ENCODE data around the gene SNCAIP. TPM values are rescaled to one million over a fixed set of nuclear protein-coding genes. Genes with fewer than 3 reads are reported as not detected.

Gene SNCAIP
- total RNA-seq, 2 experiments from 2014 or later: not detected

- Mint-ChIP-seq H3K27me3 (no peaks in the 10 kb centered on the region), H3K9me3 (no peaks in the 10 kb centered on the region), H3K4me3 (no peak overlapping the region), H3K36me3 (ENCODE audit: low read depth) (no peaks in the 10 kb centered on the region), H3K27ac (no peak overlapping the region), H3K4me1 (no peaks in the 10 kb centered on the region)
- ChIA-PET CTCF (no interaction called here), POLR2A (no interaction called here)
- no peak for DNase-seq
These were observed 42.3 kb downstream of the SNCAIP start for GRCh38 chr5:122354293-122354692.

GRCh38 chr5:122355324-122355723 lies 43.3 kb downstream of the SNCAIP start:
- ChIA-PET POLR2A (no interaction called here), CTCF (no interaction called here)
- DNase-seq: no peak
- Mint-ChIP-seq H3K27ac (no peak overlapping the region), H3K4me1 (no peaks in the 10 kb centered on the region), H3K36me3 (ENCODE audit: low read depth) (no peaks in the 10 kb centered on the region), H3K9me3 (no peaks in the 10 kb centered on the region), H3K4me3 (no peak overlapping the region), H3K27me3 (no peaks in the 10 kb centered on the region)

GRCh38 chr5:122356855-122357254 lies 44.8 kb downstream of the SNCAIP start:
- Mint-ChIP-seq H3K4me3 (no peak overlapping the region), H3K9me3 (no peaks in the 10 kb centered on the region), H3K27me3 (no peaks in the 10 kb centered on the region), H3K27ac (no peak overlapping the region), H3K36me3 (ENCODE audit: low read depth) (no peaks in the 10 kb centered on the region), H3K4me1 (no peaks in the 10 kb centered on the region)
- ChIA-PET CTCF (no interaction called here), POLR2A (no interaction called here)
- DNase-seq: no peak

DNA sequence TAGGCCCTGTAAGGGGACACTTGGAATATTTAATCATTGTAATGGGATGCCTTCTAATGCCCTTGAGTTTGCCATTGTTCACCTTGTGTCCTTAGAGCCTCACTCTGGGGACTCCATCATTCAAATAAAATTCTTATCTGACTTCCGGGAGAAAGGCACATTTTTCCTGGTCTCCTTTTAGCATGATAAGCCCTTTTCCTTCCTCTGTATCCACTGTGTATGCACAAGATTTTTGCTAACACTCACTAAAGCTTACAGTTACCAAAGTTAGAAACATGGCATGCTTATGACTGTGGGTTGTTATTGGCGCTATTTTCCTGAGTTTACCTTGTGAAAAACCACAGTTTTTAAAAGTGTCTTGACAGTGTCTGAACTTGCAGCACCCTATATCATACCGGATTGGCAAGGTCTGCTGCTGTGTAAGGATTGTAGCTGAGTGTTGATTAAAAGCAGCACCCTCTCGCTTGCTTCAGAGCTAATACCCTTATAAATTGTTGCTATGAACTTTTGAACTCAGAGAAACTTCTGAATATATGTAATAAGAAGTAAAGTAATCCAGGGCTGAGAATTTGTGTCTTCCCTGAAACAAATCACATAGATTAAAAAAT lies 46.4 kb downstream of the SNCAIP start:
- H3K36me3 Mint-ChIP-seq (ENCODE audit: low read depth): no peaks in the 10 kb centered on the region
- H3K9me3 Mint-ChIP-seq: no peaks in the 10 kb centered on the region
- POLR2A ChIA-PET: no interaction called here
- H3K27me3 Mint-ChIP-seq: no peaks in the 10 kb centered on the region
- no peaks in the 10 kb centered on the region for H3K4me1 Mint-ChIP-seq
- no peak for DNase-seq
- CTCF ChIA-PET: no interaction called here
- no peak overlapping the region for H3K4me3 Mint-ChIP-seq
- H3K27ac Mint-ChIP-seq: no peak overlapping the region

GRCh38 chr5:122362361-122362760 lies 50.3 kb downstream of the SNCAIP start:
- Mint-ChIP-seq H3K27me3 (no peaks in the 10 kb centered on the region), H3K4me1 (no peaks in the 10 kb centered on the region), H3K36me3 (ENCODE audit: low read depth) (no peaks in the 10 kb centered on the region), H3K27ac (no peak overlapping the region), H3K9me3 (no peaks in the 10 kb centered on the region), H3K4me3 (no peak overlapping the region)
- CTCF ChIA-PET: no interaction called here
- DNase-seq: no peak
- POLR2A ChIA-PET: no interaction called here

DNA sequence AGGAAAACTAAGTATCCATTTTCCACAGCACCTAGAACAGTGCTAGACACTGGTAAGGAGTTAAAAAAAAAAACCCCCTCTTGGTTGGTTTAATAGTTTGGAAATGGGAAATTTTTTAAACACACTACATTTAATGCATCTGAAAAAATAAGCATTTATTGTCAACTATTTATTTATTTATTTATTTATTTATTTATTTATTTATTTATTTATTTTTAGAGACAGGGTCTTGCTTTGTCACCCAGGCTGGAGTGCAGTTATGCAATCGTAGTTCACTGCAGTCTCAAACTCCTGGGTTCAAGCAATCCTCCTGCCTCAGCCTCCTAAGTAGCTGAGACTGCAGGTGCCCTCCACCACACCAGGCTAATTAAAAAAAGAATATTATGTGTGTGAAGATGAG lies 51.6 kb downstream of the SNCAIP start:
- no peaks in the 10 kb centered on the region for H3K4me1 Mint-ChIP-seq
- no peaks in the 10 kb centered on the region for H3K9me3 Mint-ChIP-seq
- no peak for DNase-seq
- H3K27me3 Mint-ChIP-seq: no peaks in the 10 kb centered on the region
- no peaks in the 10 kb centered on the region for H3K36me3 Mint-ChIP-seq (ENCODE audit: low read depth)
- POLR2A ChIA-PET: no interaction called here
- CTCF ChIA-PET: no interaction called here
- H3K4me3 Mint-ChIP-seq: no peak overlapping the region
- H3K27ac Mint-ChIP-seq: no peak overlapping the region

DNA sequence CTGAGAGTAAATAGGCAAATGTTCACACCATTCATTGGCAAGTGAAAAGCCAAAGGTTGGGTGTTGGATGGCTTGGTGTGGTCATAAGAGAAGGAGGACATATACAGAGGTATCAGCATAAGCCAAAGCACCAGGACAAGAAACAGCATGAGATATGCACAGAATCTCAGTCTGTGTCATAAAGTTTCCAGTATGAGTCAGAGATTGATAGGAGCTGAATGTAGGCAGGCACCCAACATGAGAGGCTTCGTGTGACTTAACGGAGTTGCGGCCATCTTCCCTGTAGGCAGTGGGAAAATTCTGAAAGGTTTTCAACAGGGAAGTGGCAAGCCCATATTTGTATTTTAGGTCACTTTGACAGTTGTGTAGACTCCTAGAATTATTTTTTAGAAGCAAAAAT lies 54.5 kb downstream of the SNCAIP start:
- no peak overlapping the region for H3K27ac Mint-ChIP-seq
- H3K4me3 Mint-ChIP-seq: no peak overlapping the region
- POLR2A ChIA-PET: no interaction called here
- no peaks in the 10 kb centered on the region for H3K36me3 Mint-ChIP-seq (ENCODE audit: low read depth)
- no peak for DNase-seq
- H3K9me3 Mint-ChIP-seq: no peaks in the 10 kb centered on the region
- H3K27me3 Mint-ChIP-seq: no peaks in the 10 kb centered on the region
- CTCF ChIA-PET: no interaction called here
- no peaks in the 10 kb centered on the region for H3K4me1 Mint-ChIP-seq

- Mint-ChIP-seq H3K4me1 (no peaks in the 10 kb centered on the region), H3K4me3 (no peak overlapping the region), H3K27me3 (no peaks in the 10 kb centered on the region), H3K36me3 (ENCODE audit: low read depth) (no peaks in the 10 kb centered on the region), H3K27ac (no peak overlapping the region), H3K9me3 (no peaks in the 10 kb centered on the region)
- ChIA-PET CTCF (no interaction called here), POLR2A (no interaction called here)
- no peak for DNase-seq
These were observed 55.4 kb downstream of the SNCAIP start for GRCh38 chr5:122367456-122367855.

DNA sequence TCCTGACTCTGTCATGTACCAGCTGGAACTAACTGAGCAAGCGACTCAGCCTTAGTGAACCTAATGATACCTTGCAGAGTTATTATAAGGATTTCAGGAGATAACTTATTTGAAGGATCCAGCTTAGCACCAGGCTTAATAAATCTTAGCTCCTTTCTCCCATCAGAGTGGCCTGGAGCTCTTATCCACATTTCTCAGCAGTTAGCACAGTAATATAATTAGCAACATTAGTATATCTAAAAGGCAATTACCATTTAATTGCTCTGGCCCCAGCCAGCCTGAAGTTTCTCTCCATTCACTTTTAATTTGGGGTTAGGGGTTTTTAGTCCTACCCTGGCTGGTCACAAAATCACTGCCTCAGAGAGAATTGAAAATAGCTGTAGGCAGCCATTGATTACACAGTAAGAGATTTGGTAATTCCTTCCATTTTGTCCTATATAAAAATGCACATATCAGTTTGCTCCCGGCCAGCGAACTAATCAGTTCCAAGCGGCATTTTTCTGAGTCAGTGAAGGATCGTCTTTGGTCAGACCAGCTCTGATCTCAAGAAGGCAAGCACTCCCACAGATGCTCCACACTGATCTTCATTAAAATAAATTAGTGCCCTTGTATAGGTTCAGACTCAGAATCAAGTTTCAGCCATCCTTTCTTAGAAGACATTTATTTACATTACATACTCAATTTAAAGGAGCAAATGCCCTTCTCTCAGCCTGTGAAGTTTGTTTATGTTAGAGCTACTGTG lies 56.6 kb downstream of the SNCAIP start:
- CTCF ChIA-PET: interaction anchor here (1.1 kb wide), 1 partner anchor 150 kb away, joined by 3 read pairs; no protein-coding TSS in a partner anchor
- H3K9me3 Mint-ChIP-seq: no peaks in the 10 kb centered on the region
- POLR2A ChIA-PET: no interaction called here
- H3K27me3 Mint-ChIP-seq: no peaks in the 10 kb centered on the region
- H3K36me3 Mint-ChIP-seq (ENCODE audit: low read depth): no peaks in the 10 kb centered on the region
- no peak for DNase-seq
- no peaks in the 10 kb centered on the region for H3K4me1 Mint-ChIP-seq
- H3K27ac Mint-ChIP-seq: no peak overlapping the region
- H3K4me3 Mint-ChIP-seq: no peak overlapping the region

- Mint-ChIP-seq H3K4me1 (no peaks in the 10 kb centered on the region), H3K27ac (no peak overlapping the region), H3K4me3 (no peak overlapping the region), H3K36me3 (ENCODE audit: low read depth) (no peaks in the 10 kb centered on the region), H3K9me3 (no peaks in the 10 kb centered on the region), H3K27me3 (no peaks in the 10 kb centered on the region)
- DNase-seq: no peak
- POLR2A ChIA-PET: no interaction called here
- CTCF ChIA-PET: interaction anchor here (1.1 kb wide), 1 partner anchor 151 kb away, joined by 3 read pairs; no protein-coding TSS in a partner anchor
These were observed 57.3 kb downstream of the SNCAIP start for GRCh38 chr5:122369253-122369815.

- CTCF ChIA-PET: no interaction called here
- no peaks in the 10 kb centered on the region for H3K27me3 Mint-ChIP-seq
- no peaks in the 10 kb centered on the region for H3K9me3 Mint-ChIP-seq
- no peak overlapping the region for H3K27ac Mint-ChIP-seq
- DNase-seq: no peak
- H3K4me1 Mint-ChIP-seq: no peaks in the 10 kb centered on the region
- POLR2A ChIA-PET: no interaction called here
- no peaks in the 10 kb centered on the region for H3K36me3 Mint-ChIP-seq (ENCODE audit: low read depth)
- H3K4me3 Mint-ChIP-seq: no peak overlapping the region
These were observed 59.6 kb downstream of the SNCAIP start for GRCh38 chr5:122371511-122372151.

DNA sequence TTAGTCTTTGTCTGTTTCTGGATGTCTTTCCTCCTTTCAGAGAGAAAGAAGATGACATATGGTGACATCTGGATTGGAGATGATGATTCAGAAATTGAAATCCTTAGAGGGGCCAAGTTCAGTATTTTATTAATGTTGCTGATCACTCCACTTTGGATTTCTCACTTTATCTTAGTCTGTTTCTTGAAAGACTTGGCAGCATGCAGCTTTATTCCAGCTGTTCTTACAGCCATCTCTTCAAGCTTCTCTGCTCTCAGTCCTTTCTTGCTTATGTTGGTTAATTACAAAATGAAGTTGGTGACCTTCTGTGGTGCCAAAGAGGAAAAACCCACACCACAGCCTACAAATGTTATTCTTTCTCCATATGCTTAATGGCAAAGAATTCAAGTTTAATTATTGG lies 62.1 kb downstream of the SNCAIP start:
- Mint-ChIP-seq H3K9me3 (no peaks in the 10 kb centered on the region), H3K4me3 (no peak overlapping the region), H3K4me1 (no peaks in the 10 kb centered on the region), H3K27me3 (no peaks in the 10 kb centered on the region), H3K27ac (no peak overlapping the region), H3K36me3 (ENCODE audit: low read depth) (no peaks in the 10 kb centered on the region)
- no peak for DNase-seq
- POLR2A ChIA-PET: no interaction called here
- CTCF ChIA-PET: no interaction called here

DNA sequence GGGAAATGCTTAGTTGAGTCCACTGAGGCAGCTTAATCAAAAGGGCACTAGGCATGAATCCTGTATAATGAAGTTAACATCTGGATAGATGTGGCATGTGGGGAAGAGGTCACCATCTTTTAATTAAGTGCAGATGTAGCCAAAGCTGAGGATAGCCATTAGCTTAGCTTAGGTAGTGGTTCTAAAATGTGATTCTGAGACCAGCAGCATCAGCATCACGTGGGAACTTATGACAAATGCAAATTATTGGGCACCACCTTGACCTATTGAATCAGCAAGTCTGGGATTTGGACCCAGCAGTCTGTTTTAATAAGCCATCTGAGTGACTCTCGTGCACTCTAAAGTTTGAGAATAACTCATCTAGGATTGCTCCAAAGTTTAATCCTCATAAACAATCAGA lies 63.8 kb downstream of the SNCAIP start:
- Mint-ChIP-seq H3K9me3 (no peaks in the 10 kb centered on the region), H3K36me3 (ENCODE audit: low read depth) (no peaks in the 10 kb centered on the region), H3K4me3 (no peak overlapping the region), H3K27ac (no peak overlapping the region), H3K27me3 (no peaks in the 10 kb centered on the region), H3K4me1 (no peaks in the 10 kb centered on the region)
- ChIA-PET POLR2A (no interaction called here), CTCF (no interaction called here)
- no peak for DNase-seq

All from activated CD4-positive, alpha-beta T cell treated with anti-CD3 and anti-CD28 coated beads, Interleukin-2, amount 10 ng/mL, durations not matched to agents 7 days and 5 days (primary cell).